Measurements from ENCODE around the gene PAIP2. TPM values are rescaled to one million over a fixed set of nuclear protein-coding genes. Genes with fewer than 3 reads are reported as not detected.

The PAIP2 gene
- total and polyA plus RNA-seq, 2 of the 4 experiments (the other 2 are of a cell fraction), result 41.9 to 59.5 TPM

DNA sequence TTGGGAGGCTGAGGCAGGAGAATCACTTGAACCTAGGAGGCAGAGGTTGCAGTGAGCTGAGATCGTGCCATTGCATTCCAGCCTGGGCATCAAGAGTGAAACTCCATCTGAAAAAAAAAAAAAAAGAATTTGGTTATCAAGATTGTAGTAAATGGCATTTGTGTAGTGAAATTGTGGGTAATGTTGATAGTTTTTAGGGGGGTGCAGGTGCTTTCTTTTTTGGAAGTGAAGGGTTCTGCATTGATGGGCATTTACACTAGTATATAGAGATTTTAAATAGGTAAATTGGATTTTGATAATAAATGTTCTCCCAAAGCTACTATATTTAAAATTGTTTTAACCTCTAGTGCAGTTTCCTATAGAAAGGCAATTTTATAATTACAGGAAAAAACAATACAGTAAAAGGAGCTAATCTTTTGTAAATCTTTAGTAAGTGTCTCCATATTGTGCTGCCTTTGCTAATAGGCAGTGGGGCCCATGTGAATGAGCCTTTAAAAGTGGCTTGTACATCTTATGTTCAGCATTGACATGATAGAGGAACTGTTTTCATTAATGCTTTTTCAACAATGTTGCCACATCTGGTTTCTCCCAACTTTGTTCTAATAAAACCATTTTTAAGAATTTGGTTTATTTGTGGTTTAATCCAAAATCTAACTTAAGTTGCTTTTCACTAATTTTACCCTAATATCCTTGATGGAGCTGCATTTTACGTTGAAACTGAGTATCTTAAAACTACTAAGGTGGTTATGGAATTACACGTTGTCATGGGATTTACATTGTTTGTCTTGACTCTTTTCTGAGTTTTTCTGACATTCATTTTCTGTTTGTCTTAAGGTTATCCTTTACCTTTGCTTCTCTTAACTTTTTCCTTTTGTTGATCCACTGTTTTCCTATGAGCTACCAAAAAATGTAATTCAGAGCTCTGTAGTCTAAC lies 37.0 kb upstream of the PAIP2 start:
- ATAC-seq (ENCODE audit: low read depth) (no peak), DNase-seq (no peak)
- Histone ChIP-seq H3K9me3 (ENCODE audit: control insufficient read depth, insufficient read depth, low read length) (no peaks in the 10 kb centered on the region), H3K4me1 (ENCODE audit: control insufficient read depth, insufficient read depth, low read length) (peaks cover 13% of the 10 kb centered on the region), H3K18ac (ENCODE audit: low read depth, low read length) (no peak overlapping the region), H4K20me1 (ENCODE audit: insufficient read depth, low read length) (peaks cover 97% of the 10 kb centered on the region), H2AFZ (replicated peaks; ENCODE audit: low read length, poor library complexity) (no peak overlapping the region), H3K9me1 (ENCODE audit: insufficient read depth, low read length) (peaks cover 9% of the 10 kb centered on the region), H2AK9ac (replicated peaks; ENCODE audit: low read depth, low read length, poor library complexity) (no peak overlapping the region), H3K4ac (ENCODE audit: low read depth, low read length) (no peak overlapping the region), H3K36me3 (ENCODE audit: control insufficient read depth, insufficient read depth, low read length) (no peaks in the 10 kb centered on the region), H4K5ac (ENCODE audit: low read depth, low read length) (no peak overlapping the region), H4K91ac (ENCODE audit: insufficient read depth, low read depth, low read length) (no peak overlapping the region), H3K4me3 (ENCODE audit: insufficient read depth, low read depth, low read length) (no peak overlapping the region), H3K27ac (ENCODE audit: insufficient read depth, low read length) (no peak overlapping the region), H2BK15ac (ENCODE audit: low read depth, low read length) (no peak overlapping the region), H2AK5ac (ENCODE audit: low read depth, low read length) (no peak overlapping the region), H3K23ac (ENCODE audit: low read depth, low read length) (no peak overlapping the region), H3K9ac (ENCODE audit: low read depth, low read length) (no peak overlapping the region), H2BK5ac (ENCODE audit: low read depth, low read length, poor library complexity, severe bottlenecking) (no peak overlapping the region), H4K8ac (ENCODE audit: low read depth in 2 of 2, low read length in 2 of 2) (no peak overlapping the region), H3K79me1 (ENCODE audit: low read depth in 1 of 2, low read length in 2 of 2) (peaks cover 0 to 25% of the 10 kb centered on the region in 2 experiments; a peak in 2 of 4 replicates), H3K27me3 (ENCODE audit: control insufficient read depth, insufficient read depth, low read length) (no peaks in the 10 kb centered on the region), H3K56ac (ENCODE audit: extremely low read depth, insufficient read depth, low read length) (no peak overlapping the region), H2BK120ac (ENCODE audit: low read depth, low read length) (no peak overlapping the region), H3K4me2 (ENCODE audit: low read depth, low read length) (no peak overlapping the region), H2BK20ac (ENCODE audit: low read depth, low read length) (no peak overlapping the region), H3K14ac (replicated peaks; ENCODE audit: low read depth, low read length) (no peak overlapping the region)
- BruUV-seq (replicated peaks), result no TSS peak
- dilution Hi-C loops (cut with HindIII; ENCODE audit: low sequenced_read_pairs, unreplicated experiment) (no loop called here), intact Hi-C loops (cut with micrococcal nuclease) (no loop called here), in situ Hi-C loops (cut with MboI; ENCODE audit: low sequenced_read_pairs) (no loop called here)
- no CpG with 5 or more reads among the region's 3 CpGs for WGBS, 2 experiments (ENCODE audit: extremely low coverage in 2 of 2, insufficient read length in 1 of 2)
- ChIA-PET POLR2A (ENCODE audit: unreplicated experiment) (no interaction called here), CTCF (interaction anchor here (0.6 to 0.9 kb wide), 2 partner anchors 29 to 164 kb away, joined by 3 to 4 read pairs; no protein-coding TSS in a partner anchor)
- TF ChIP-seq RAD21 (IDR thresholded peaks at IDR 0.05; ENCODE audit: low read length), result no peak
- no peak for TF ChIP-seq SMC3 (IDR thresholded peaks at IDR 0.05; ENCODE audit: low read depth, low read length)
- TF ChIP-seq BHLHE40 (IDR thresholded peaks at IDR 0.05; ENCODE audit: low read depth, low read length), result no peak

Data from IMR-90 (cell line).